B cell (primary cell): ENCODE data around the gene NLRX1. TPM values are rescaled to one million over a fixed set of nuclear protein-coding genes. Genes with fewer than 3 reads are reported as not detected.

Experiments
- ATAC-seq: fragments of 200-7000 bp; cut with Tn5 transposase; one replicate; pipeline ENCODE4 v1.10.0; 2021; ENCODE audit warnings: low read depth, mild to moderate bottlenecking, moderate number of reproducible peaks, moderate library complexity
- CTCF ChIA-PET: fragments of 350-600 bp; sonication (Branson Sonifier 250); formaldehyde crosslinking; loops from one replicate; lab custom pipeline; 2021; ENCODE audit warnings: antibody characterized with exemption, inconsistent platforms; lab: Charles Lee
- POLR2A ChIA-PET: fragments of 350-600 bp; sonication (Branson Sonifier 250); formaldehyde crosslinking; loops from one replicate; lab custom pipeline; 2021; ENCODE audit warnings: antibody characterized with exemption; lab: Charles Lee
- DNase-seq: peaks from one replicate; pipeline ENCODE4 v3.0.0; 2013
- H2AFZ ChIP-seq: 2 replicates; pipeline ENCODE4 v1.6.1; 2012; ENCODE audit warnings: mild to moderate bottlenecking, low read depth, low read length; ENCODE audit not compliant: insufficient read depth, poor library complexity, severe bottlenecking
- H3K27ac ChIP-seq, 2 donors: 1 replicate in 1 of 2; 2 replicates in 1 of 2; pipeline ENCODE4 v1.5.1; 2012 to 2013; ENCODE audit warnings: low read length in 2 of 2, mild to moderate bottlenecking in 2 of 2, moderate library complexity in 1 of 2
- H3K27me3 ChIP-seq, 4 experiments: fragments of 200-600 bp in 1 of 4; sonication (generic) in 1 of 4; replicated peaks in 1 of 4; 1 replicate in 2 of 4; 2 replicates in 2 of 4; pipeline versions ENCODE4 v1.6.1 to v1.7.0; 2013 to 2016; ENCODE audit warnings: low read length in 3 of 4, mild to moderate bottlenecking in 2 of 4, mixed read lengths in 1 of 4, moderate library complexity in 1 of 4; ENCODE audit not compliant: insufficient read depth in 4 of 4, control insufficient read depth in 3 of 4; ENCODE audit errors: control extremely low read depth in 1 of 4
- H3K36me3 ChIP-seq, 2 experiments: replicated peaks in 1 of 2; 1 replicate in 1 of 2; 2 replicates in 1 of 2; pipeline versions ENCODE4 v1.6.1 to v1.7.1; 2013; ENCODE audit warnings: low read length in 1 of 2; ENCODE audit not compliant: insufficient read depth in 2 of 2, control insufficient read depth in 1 of 2; ENCODE audit errors: control extremely low read depth in 1 of 2, extremely low read depth in 1 of 2
- H3K4me1 ChIP-seq, 2 donors: fragments of 200-600 bp in 1 of 2; sonication (generic) in 1 of 2; 1 replicate in 1 of 2; 2 replicates in 1 of 2; pipeline versions ENCODE4 v1.5.1 to v1.6.1; 2013 to 2017; ENCODE audit warnings: low read length in 2 of 2; ENCODE audit not compliant: control insufficient read depth in 2 of 2, insufficient read depth in 2 of 2
- H3K4me2 ChIP-seq: replicated peaks from 2 replicates; pipeline ENCODE3; 2012; ENCODE audit warnings: mild to moderate bottlenecking, low read depth, low read length; ENCODE audit not compliant: poor library complexity, severe bottlenecking
- H3K4me3 ChIP-seq, 5 experiments: fragments of 200-600 bp in 1 of 5; sonication (generic) in 1 of 5; 1 replicate in 3 of 5; 2 replicates in 2 of 5; pipeline versions ENCODE4 v1.5.1 to v1.7.0; 2011 to 2016; ENCODE audit warnings: low read length in 4 of 5, mild to moderate bottlenecking in 4 of 5, low read depth in 2 of 5, control low read depth in 1 of 5, moderate library complexity in 1 of 5; ENCODE audit not compliant: insufficient read depth in 1 of 5; ENCODE audit errors: control extremely low read depth in 1 of 5, extremely low read depth in 1 of 5
- H3K79me2 ChIP-seq: fragments of 200-600 bp; sonication (generic); one replicate; pipeline ENCODE4 v1.6.0; 2016; ENCODE audit warnings: low read length; ENCODE audit not compliant: control insufficient read depth, insufficient read depth
- H3K9ac ChIP-seq: fragments of 200-600 bp; sonication (generic); 2 replicates; pipeline ENCODE4 v1.6.1; 2017; ENCODE audit warnings: mild to moderate bottlenecking, low read length, moderate library complexity
- H3K9me3 ChIP-seq, 3 donors: one replicate each; pipeline versions ENCODE4 v1.6.1 to v1.7.1; 2013; ENCODE audit warnings: low read length in 2 of 3; ENCODE audit not compliant: control insufficient read depth in 2 of 3, insufficient read depth in 1 of 3; ENCODE audit errors: control extremely low read depth in 1 of 3
- H4K20me1 ChIP-seq: 2 replicates; pipeline ENCODE4 v1.6.0; 2012; ENCODE audit warnings: mild to moderate bottlenecking, low read length; ENCODE audit not compliant: insufficient read depth, control insufficient read depth, poor library complexity, severe bottlenecking
- H3K27ac Mint-ChIP-seq: one replicate; pipeline ENCODE4 v1.8.0; 2021; ENCODE audit warnings: mixed read lengths
- H3K27me3 Mint-ChIP-seq: one replicate; pipeline ENCODE4 v1.8.0; 2021; ENCODE audit warnings: mixed read lengths
- H3K4me1 Mint-ChIP-seq: one replicate; pipeline ENCODE4 v1.8.0; 2021; ENCODE audit warnings: mixed read lengths
- H3K4me3 Mint-ChIP-seq: one replicate; pipeline ENCODE4 v1.8.0; 2021; ENCODE audit warnings: mixed read lengths
- H3K9me3 Mint-ChIP-seq: one replicate; pipeline ENCODE4 v1.8.0; 2022; ENCODE audit warnings: mixed read lengths; ENCODE audit not compliant: insufficient read depth
- CTCF ChIP-seq: fragments of 200-600 bp; IDR thresholded peaks from one replicate; pipeline ENCODE4 v1.8.0; 2022; ENCODE audit warnings: antibody characterized with exemption, mild to moderate bottlenecking
- EZH2 ChIP-seq: IDR thresholded peaks from 2 replicates; pipeline ENCODE4 v1.6.1; 2012; ENCODE audit warnings: borderline replicate concordance, low read depth, mild to moderate bottlenecking, moderate library complexity, low read length; ENCODE audit not compliant: insufficient read depth, poor library complexity, severe bottlenecking
- WGBS: methylation state at CpG from one replicate; pipeline ENCODE4 v1.1.5; 2013; ENCODE audit warnings: missing lambda C conversion rate; ENCODE audit not compliant: insufficient coverage; 5-methylcytosine and 5-hydroxymethylcytosine counted together
- intact Hi-C: fragments of 100-400 bp; cut with micrococcal nuclease; formaldehyde crosslinking; loops from one replicate; pipeline ENCODE4 v1.10.0; 2022
- polyA plus RNA-seq: library from polyadenylated mRNA; depleted of rRNA; stranded (reverse); fragments of >200 nt; gene quantifications from 2 replicates; pipeline ENCODE4 v1.2.3, GENCODE V29; 2012
- total RNA-seq, 2 donors: library from RNA; stranded (reverse); fragments of 120-200 nt in 1 of 2; gene quantifications; 1 replicate in 1 of 2; 2 replicates in 1 of 2; pipeline versions ENCODE4 v1.2.3 to v1.2.4, GENCODE V29; 2013 to 2022

NLRX1 gene
- total and polyA plus RNA-seq, 2 donors (not counting 1 experiment from before 2014, with no cell fraction given) = 6.3 to 10.4 TPM

DNA sequence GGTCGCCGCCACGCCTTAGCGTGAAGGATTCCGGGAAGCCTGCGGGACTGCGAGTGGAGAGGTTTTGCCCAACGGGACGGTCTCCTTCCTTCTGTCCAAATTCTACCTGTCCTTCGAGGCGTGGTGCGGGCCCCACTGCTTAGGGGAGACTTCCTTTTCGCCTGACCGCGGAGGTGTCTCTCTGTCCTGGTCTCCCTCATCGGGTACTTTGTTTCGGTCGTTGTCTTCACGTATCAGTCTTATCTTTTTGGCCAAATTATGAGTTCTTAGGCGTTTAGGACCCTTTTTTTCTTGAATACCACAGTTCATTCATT, 46.8 kb upstream of the NLRX1 start:
- CTCF ChIA-PET = interaction anchor here (0.5 to 2.1 kb wide), 6 partner anchors 13 to 363 kb away, joined by 3 to 8 read pairs (median 4); partner anchors contain the start of genes CBL and VPS11

DNA sequence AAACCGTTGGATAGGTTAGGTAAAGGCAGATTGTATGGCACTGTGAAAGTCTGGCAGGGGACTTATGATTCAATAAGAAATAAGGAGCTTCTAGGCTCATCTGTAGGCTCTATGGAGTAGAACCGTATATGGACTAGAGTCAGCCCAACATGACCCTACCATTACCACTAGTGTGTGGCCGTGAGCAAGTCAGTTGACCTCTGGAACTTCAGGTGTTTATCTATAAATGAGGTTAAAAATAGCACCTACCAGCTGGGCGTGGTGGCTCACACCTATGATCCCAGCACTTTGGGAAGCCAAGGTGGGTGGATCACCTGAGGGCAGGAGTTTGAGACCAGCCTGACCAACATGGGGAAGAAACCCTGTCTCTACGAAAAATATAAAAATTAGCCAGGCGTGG, 42.7 kb upstream of the NLRX1 start:
- Histone ChIP-seq H3K4me3 (no peak overlapping the region), H4K20me1 (peaks cover 10% of the 10 kb centered on the region), H3K27ac (no peak overlapping the region), H2AFZ (no peak overlapping the region), H3K4me2 (no peak overlapping the region), H3K4me1 (peaks cover 10 to 13% of the 10 kb centered on the region in 2 donors), H3K36me3 (peaks cover 0 to 37% of the 10 kb centered on the region in 2 experiments), H3K27me3 (no peaks in the 10 kb centered on the region), H3K9ac (no peak overlapping the region), H3K79me2 (peaks cover 64% of the 10 kb centered on the region), H3K9me3 (no peaks in the 10 kb centered on the region)
- H3K4me3 Mint-ChIP-seq = no peak overlapping the region
- no CpG with 5 or more reads among the region's 6 CpGs for WGBS
- TF ChIP-seq CTCF = no peak
- TF ChIP-seq EZH2 = no peak
- intact Hi-C loops = no loop called here
- H3K4me1 Mint-ChIP-seq = peaks cover 25% of the 10 kb centered on the region
- H3K9me3 Mint-ChIP-seq = no peaks in the 10 kb centered on the region
- H3K27ac Mint-ChIP-seq = no peak overlapping the region
- CTCF ChIA-PET = no interaction called here
- POLR2A ChIA-PET = no interaction called here
- H3K27me3 Mint-ChIP-seq = no peaks in the 10 kb centered on the region
- DNase-seq (no peak), ATAC-seq (no peak)

More for the DNA sequence above, 46.8 kb upstream of the NLRX1 start:
- POLR2A ChIA-PET = interaction anchor here (0.8 to 1.9 kb wide), 8 partner anchors 10 to 138 kb away, joined by 3 to 11 read pairs (median 6); partner anchors contain the start of genes C2CD2L, DPAGT1 and NLRX1
- Mint-ChIP-seq H3K4me3 (peak overlapping the region; percentile 87), H3K27ac (peak overlapping the region; percentile 90), H3K27me3 (no peaks in the 10 kb centered on the region), H3K9me3 (no peaks in the 10 kb centered on the region), H3K4me1 (peaks cover 28% of the 10 kb centered on the region)
- DNase-seq = no peak
- Histone ChIP-seq H2AFZ (peak overlapping the region; percentile 97), H3K36me3 (peaks cover 0 to 13% of the 10 kb centered on the region in 2 experiments), H3K27ac (peak overlapping the region; percentile 54 to 90), H4K20me1 (peaks cover 10% of the 10 kb centered on the region), H3K4me2 (peak overlapping the region; percentile 76), H3K9ac (peak overlapping the region; percentile 89), H3K9me3 (no peaks in the 10 kb centered on the region), H3K79me2 (peaks cover 45% of the 10 kb centered on the region), H3K4me1 (peaks cover 15 to 17% of the 10 kb centered on the region in 2 donors), H3K27me3 (no peaks in the 10 kb centered on the region), H3K4me3 (peak overlapping the region; percentile 91 to 97 (median 95))
- intact Hi-C loops = loop anchor here (1.0 kb wide), 10 partner anchors 14 to 330 kb away; partner anchors contain the start of genes C2CD2L, DDX6, DPAGT1 and HMBS
- no peak for ATAC-seq
- no peak for TF ChIP-seq EZH2
- TF ChIP-seq CTCF = no peak
- 0% methylated on average over 7 of the region's 20 CpGs for WGBS
